ENCODE measurements around the gene DMAP1. TPM values are rescaled to one million over a fixed set of nuclear protein-coding genes. Genes with fewer than 3 reads are reported as not detected.

The DMAP1 gene
- total RNA-seq, 1 experiment from 2014 or later: 40.9 TPM

DNA sequence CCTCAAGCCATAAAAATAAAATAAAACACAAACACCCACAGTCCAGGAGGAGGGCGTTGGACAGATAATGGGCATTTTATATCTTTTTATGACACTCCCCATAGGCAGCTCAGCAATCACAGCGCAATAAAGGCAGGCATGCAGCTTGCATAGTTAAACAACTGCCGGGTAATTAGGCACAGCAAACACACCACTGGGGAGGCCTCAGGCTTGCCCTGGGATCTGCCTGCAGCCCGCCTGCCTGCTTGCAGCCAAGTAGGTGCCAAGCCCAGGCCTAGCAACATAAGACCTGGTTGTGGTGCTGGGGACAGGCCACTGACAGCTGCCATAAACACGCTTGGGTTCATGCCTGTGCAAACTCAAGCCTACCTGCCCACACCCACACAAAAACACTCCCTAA lies 54.2 kb downstream of the DMAP1 start:
- DNase-seq (ENCODE audit: low spot score) (no peak), ATAC-seq (peak; percentile 51; the same call in 1 of the 2 replicates)
- H3K27ac Mint-ChIP-seq: no peak overlapping the region
- POLR2A ChIA-PET: no interaction called here
- TF ChIP-seq ZNF317 (CRISPR knock-in tag; IDR thresholded peaks at IDR 0.05; ENCODE audit: borderline replicate concordance, low read depth) (no peak), NFE2L1 (CRISPR knock-in tag; IDR thresholded peaks at IDR 0.05) (no peak), GABPB1 (CRISPR knock-in tag; IDR thresholded peaks at IDR 0.05) (no peak), ZNF532 (CRISPR knock-in tag; IDR thresholded peaks at IDR 0.05; ENCODE audit: borderline replicate concordance) (no peak), CBFB (CRISPR knock-in tag; IDR thresholded peaks at IDR 0.05; ENCODE audit: low read depth) (no peak), AR (CRISPR knock-in tag; IDR thresholded peaks at IDR 0.05) (no peak), ATF1 (CRISPR knock-in tag; IDR thresholded peaks at IDR 0.05) (no peak), MXD4 (CRISPR knock-in tag; IDR thresholded peaks at IDR 0.05; ENCODE audit: borderline replicate concordance) (no peak), ZNF121 (CRISPR knock-in tag; IDR thresholded peaks at IDR 0.05) (no peak), ERG (CRISPR knock-in tag; IDR thresholded peaks at IDR 0.05) (no peak), GTF2I (CRISPR knock-in tag; conservative IDR thresholded peaks at IDR 0.05) (no peak), PREB (CRISPR knock-in tag; IDR thresholded peaks at IDR 0.05; ENCODE audit: borderline replicate concordance) (no peak), E2F1 (CRISPR knock-in tag; IDR thresholded peaks at IDR 0.05) (no peak), MYBL2 (CRISPR knock-in tag; IDR thresholded peaks at IDR 0.05) (no peak), NR2C2 (CRISPR knock-in tag; IDR thresholded peaks at IDR 0.05) (no peak), JUN (CRISPR knock-in tag; IDR thresholded peaks at IDR 0.05) (no peak)
- TF ChIP-seq, protein P1, sequence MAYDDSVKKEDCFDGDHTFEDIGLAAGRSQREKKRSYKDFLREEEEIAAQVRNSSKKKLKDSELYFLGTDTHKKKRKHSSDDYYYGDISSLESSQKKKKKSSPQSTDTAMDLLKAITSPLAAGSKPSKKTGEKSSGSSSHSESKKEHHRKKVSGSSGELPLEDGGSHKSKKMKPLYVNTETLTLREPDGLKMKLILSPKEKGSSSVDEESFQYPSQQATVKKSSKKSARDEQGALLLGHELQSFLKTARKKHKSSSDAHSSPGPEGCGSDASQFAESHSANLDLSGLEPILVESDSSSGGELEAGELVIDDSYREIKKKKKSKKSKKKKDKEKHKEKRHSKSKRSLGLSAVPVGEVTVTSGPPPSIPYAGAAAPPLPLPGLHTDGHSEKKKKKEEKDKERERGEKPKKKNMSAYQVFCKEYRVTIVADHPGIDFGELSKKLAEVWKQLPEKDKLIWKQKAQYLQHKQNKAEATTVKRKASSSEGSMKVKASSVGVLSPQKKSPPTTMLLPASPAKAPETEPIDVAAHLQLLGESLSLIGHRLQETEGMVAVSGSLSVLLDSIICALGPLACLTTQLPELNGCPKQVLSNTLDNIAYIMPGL (CRISPR knock-in tag; IDR thresholded peaks at IDR 0.05): no peak
- TF ChIP-seq, protein P2, sequence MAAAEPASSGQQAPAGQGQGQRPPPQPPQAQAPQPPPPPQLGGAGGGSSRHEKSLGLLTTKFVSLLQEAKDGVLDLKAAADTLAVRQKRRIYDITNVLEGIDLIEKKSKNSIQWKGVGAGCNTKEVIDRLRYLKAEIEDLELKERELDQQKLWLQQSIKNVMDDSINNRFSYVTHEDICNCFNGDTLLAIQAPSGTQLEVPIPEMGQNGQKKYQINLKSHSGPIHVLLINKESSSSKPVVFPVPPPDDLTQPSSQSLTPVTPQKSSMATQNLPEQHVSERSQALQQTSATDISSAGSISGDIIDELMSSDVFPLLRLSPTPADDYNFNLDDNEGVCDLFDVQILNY (CRISPR knock-in tag; IDR thresholded peaks at IDR 0.05): no peak
- TF ChIP-seq, protein P3, sequence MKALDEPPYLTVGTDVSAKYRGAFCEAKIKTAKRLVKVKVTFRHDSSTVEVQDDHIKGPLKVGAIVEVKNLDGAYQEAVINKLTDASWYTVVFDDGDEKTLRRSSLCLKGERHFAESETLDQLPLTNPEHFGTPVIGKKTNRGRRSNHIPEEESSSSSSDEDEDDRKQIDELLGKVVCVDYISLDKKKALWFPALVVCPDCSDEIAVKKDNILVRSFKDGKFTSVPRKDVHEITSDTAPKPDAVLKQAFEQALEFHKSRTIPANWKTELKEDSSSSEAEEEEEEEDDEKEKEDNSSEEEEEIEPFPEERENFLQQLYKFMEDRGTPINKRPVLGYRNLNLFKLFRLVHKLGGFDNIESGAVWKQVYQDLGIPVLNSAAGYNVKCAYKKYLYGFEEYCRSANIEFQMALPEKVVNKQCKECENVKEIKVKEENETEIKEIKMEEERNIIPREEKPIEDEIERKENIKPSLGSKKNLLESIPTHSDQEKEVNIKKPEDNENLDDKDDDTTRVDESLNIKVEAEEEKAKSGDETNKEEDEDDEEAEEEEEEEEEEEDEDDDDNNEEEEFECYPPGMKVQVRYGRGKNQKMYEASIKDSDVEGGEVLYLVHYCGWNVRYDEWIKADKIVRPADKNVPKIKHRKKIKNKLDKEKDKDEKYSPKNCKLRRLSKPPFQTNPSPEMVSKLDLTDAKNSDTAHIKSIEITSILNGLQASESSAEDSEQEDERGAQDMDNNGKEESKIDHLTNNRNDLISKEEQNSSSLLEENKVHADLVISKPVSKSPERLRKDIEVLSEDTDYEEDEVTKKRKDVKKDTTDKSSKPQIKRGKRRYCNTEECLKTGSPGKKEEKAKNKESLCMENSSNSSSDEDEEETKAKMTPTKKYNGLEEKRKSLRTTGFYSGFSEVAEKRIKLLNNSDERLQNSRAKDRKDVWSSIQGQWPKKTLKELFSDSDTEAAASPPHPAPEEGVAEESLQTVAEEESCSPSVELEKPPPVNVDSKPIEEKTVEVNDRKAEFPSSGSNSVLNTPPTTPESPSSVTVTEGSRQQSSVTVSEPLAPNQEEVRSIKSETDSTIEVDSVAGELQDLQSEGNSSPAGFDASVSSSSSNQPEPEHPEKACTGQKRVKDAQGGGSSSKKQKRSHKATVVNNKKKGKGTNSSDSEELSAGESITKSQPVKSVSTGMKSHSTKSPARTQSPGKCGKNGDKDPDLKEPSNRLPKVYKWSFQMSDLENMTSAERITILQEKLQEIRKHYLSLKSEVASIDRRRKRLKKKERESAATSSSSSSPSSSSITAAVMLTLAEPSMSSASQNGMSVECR (CRISPR knock-in tag; IDR thresholded peaks at IDR 0.05; ENCODE audit: borderline replicate concordance): no peak
- no peaks in the 10 kb centered on the region for H3K9me3 Mint-ChIP-seq
- H3K4me1 Mint-ChIP-seq: peaks cover 22% of the 10 kb centered on the region
- H3K36me3 Mint-ChIP-seq: no peaks in the 10 kb centered on the region
- H3K27me3 Mint-ChIP-seq (ENCODE audit: low read depth): no peaks in the 10 kb centered on the region
- no peak overlapping the region for H3K4me3 Mint-ChIP-seq
- CTCF ChIA-PET: interaction anchor here (1.4 to 1.9 kb wide), 3 partner anchors 27 to 341 kb away, joined by 4 to 8 read pairs (median 7); no protein-coding TSS in a partner anchor
